OCI-LY3 (cell line): Measurements from ENCODE around the gene CIAO2B.
A peak's percentile ranks its signal among the peaks of the same experiment; 100 is the strongest.

Experiments
- EZH2phosphoT487 ChIP-seq: fragments of 200-600 bp; shearing (Covaris generic); IDR thresholded peaks from 2 replicates; pipeline ENCODE4 v1.6.1; 2018; ENCODE audit warnings: antibody characterized with exemption, mixed run types, low read depth
- TF ChIP-seq, protein P1 (sequence below): fragments of 200-600, 300-600 bp; sonication (generic); IDR thresholded peaks from 2 replicates; pipeline ENCODE4 v1.5.1; 2014; ENCODE audit warnings: antibody characterized with exemption, low read length, low read depth

DNA sequence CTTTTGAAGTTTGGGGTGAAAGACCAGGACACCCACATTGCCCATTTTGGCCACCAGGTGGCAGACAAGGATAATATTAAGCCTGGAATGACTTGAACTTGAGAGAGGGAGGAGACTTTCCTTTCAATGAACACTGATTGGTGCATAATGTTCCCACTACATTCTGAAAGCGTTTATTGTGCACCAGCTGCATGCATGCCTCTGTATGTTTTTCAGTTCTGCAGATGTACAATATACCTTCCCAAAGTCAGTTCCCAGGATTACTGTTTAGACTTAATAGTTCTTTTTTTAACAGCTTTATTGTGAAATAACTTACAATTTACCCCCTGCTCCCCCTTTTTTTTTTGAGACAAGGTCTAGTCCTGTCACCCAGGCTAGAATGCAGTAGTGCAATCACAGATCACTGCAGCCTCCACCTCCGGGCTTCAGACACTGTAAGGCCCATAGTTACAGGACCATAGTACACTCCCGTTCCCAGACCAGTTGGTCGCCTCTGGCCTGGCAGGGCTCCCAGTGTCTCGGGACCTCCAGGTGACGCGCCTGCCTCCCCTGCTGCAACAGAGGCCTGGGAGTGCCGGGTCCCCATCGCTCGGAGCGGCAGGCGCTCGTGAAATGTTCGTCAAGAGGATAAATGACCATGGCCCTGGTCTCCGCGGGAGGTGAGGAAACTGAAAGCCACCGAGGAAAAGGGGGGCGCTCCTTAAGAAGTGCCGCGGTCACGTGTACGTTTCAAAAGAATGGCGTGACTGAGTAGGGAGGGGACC lies 13.3 kb upstream of the CIAO2B start:
- TF ChIP-seq, protein P1, sequence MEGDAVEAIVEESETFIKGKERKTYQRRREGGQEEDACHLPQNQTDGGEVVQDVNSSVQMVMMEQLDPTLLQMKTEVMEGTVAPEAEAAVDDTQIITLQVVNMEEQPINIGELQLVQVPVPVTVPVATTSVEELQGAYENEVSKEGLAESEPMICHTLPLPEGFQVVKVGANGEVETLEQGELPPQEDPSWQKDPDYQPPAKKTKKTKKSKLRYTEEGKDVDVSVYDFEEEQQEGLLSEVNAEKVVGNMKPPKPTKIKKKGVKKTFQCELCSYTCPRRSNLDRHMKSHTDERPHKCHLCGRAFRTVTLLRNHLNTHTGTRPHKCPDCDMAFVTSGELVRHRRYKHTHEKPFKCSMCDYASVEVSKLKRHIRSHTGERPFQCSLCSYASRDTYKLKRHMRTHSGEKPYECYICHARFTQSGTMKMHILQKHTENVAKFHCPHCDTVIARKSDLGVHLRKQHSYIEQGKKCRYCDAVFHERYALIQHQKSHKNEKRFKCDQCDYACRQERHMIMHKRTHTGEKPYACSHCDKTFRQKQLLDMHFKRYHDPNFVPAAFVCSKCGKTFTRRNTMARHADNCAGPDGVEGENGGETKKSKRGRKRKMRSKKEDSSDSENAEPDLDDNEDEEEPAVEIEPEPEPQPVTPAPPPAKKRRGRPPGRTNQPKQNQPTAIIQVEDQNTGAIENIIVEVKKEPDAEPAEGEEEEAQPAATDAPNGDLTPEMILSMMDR = peak; percentile 89
- no peak for TF ChIP-seq EZH2phosphoT487
